NB4 (cell line): ENCODE measurements around the gene KIAA1328.
A peak's percentile ranks its signal among the peaks of the same experiment; 100 is the strongest.

ENCODE experiments used
- CTCF ChIP-seq: IDR thresholded peaks from one replicate; pipeline ENCODE4 v1.5.1; 2012; ENCODE audit warnings: low read depth, low read length
- POLR2A ChIP-seq: IDR thresholded peaks from 2 replicates; pipeline ENCODE4 v1.6.1; 2011; ENCODE audit warnings: mild to moderate bottlenecking; ENCODE audit not compliant: insufficient read length; ENCODE audit errors: extremely low read depth

DNA sequence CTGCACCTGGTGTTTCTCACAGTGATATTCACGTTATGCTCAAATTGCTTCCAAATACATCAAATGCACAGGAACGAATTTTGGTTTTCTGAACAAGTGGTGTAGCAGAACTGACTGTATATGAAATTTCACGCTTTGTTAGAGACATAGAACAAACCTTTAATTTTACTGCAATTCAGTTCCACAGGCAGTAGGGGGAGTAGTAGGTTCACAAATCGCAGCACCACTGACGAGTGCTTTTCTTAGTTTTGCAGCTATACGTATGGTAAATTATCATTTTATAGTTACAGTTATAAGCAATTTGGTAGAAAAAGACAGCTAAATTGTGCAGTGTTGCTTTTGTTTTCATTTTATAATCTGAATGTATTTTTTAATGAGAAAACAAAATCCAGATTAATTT, 113.3 kb downstream of the KIAA1328 start:
- no peak for TF ChIP-seq POLR2A
- peak; percentile 50 for TF ChIP-seq CTCF
